Suppressor macrophage (primary cell): ENCODE measurements around the gene ACSL5.
"Not testable (repeated sequence)": the region's sequence is repeated elsewhere in the genome, so short reads cannot be mapped to it uniquely, and the experiment has no call there.

ENCODE experiments used
- DNase-seq, 4 experiments: peaks; one replicate each; pipeline ENCODE4 v3.0.0-alpha.2; 2020 to 2022

Gene ACSL5

DNA sequence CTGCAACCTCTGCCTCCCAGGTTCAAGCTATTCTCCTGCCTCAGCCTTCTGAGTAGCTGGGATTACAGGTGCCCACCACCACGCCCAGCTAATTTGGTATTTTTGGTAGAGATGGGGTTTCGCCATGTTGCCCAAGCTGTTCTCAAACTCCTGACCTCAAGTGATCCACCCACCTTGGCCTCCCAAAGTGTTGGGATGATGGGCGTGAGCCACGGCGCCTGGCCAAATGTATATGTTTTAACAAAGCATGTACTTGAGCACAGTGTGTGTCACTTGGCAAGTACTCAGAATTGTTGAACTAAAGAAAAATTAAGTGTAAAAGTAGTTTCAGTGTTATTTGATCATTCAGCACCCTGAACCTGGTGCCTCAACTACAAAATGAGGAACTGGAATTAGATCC, 90.2 kb downstream of the ACSL5 start:
- DNase-seq, result not testable (repeated sequence)

DNA sequence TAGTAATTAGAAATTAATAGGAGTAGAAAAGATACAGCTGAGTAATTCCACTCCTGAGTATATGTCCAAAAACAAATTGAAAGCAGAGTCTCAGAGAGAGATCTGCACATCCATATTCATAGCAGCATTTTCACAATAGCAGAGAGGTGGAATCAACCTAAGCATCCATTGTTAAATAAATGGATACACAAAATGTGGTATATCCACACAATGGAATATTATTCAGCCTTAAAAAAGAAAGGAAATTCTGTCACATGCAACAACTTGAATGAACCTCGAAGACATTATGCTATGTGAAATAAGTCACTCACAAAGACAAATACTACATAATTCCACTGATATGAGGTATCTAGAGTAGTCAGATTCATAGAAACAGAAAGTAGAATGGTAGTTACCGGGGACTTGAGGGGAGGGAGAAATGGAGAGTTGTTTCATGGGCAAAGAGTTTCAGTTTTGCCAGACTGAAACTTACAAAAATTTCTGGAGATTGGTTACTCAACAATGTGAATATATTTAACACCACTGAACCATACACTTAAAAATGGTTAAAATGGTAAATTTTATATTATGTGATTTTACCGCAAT, 91.5 kb downstream of the ACSL5 start:
- DNase-seq, result no peak

DNA sequence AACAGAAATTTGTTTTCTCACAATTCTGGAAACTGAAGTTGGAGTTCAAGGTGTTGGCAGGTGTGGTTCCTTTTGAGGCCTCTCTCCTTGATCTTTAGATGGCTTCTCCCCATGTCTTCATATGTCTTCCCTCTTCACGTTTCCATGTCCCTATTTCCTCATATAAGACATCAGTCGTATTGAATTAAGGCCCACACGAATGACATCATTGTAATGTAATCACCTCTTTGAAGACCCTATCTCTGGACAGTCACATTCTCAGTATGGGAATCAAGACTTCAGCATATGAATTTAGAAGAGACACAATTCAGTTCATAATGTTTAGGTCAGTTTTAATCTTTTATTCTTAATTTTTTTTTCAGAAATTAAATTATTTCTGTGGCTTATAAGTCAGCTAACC, 92.9 kb downstream of the ACSL5 start:
- no peak for DNase-seq

DNA sequence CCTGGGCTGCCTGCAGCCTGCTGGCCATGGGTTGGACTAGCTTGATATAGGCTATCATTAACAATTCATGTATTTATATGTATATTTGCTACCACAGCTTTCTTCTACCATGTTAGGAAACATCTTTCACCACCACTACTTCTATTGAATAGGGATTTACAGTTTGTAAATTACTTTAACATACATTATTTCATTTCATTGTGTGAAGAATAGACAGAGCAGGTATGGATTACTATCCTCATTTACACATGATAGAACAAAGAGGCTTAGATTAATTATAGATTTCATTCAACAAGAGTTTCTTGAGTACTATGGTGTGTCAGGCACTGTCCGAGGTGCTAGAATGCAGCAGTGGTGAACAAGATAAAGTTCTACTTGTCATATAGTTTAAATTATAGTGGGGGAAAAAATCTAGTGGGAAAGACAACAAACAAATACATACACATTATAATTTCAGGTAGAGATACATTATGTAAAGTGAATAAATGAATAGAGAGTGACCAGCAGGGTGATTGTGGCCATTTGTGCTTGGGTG, 93.7 kb downstream of the ACSL5 start:
- DNase-seq, result no peak

DNA sequence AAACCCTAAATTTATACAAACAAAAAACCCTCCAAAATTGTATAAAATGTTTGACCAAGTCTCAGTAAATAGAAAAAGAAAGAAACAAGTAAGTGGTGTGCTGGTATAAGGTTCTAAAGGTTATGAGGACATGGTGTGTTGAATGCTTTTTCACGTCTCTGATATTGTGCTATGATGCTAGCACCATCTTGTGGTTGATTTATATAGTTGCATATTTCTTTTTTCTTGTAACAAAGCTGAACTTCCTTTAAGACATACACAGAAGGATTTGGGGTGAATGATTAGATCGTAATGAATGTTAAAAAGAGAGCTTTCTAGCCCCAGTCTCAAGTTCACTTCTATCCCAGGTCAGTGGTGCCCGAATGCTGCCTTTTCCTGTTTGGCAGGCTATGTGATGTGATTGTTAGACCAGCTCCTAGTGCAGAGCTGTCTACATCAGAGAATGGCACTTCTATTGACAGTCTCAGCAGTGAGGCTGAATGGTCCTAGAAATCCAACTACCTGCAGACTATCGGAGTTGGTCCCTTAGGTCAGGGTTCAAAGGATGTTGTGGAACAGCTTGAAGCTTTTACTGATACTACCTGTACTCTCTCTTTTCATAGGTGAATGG, 98.1 kb downstream of the ACSL5 start:
- peak in 3 of 4 experiments; percentile 36 to 68 (median 60) for DNase-seq

DNA sequence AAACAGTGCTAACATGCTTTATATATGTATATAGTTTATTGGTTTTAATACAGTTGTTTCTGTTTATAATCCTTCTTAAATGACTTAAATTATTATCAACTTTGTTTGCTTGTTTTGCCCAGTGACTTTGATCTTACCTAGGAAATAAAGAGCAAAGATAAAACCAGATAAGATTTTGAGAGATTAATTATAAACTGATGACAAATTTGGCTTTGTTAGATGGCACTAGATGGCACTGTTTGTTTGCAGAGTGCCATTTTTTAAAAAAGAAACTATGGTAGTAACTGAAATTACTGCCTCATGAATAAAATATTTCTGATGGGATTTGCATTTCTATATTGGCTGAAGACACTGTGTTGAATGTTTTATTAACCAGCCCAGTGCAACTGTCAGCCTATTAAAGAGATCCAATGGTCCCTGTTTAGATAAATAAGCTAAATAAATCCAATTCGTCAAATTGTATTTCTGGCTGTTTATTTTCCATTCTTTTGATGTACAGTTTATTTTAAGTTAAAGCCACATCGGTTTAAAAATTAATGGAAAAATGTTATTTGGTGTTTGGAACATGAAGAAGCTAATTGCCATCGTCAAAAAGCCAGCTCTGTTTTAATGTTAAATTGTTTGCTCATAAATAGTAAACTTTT, 101.8 kb downstream of the ACSL5 start:
- peak in 2 of 4 experiments; percentile 15 to 16 for DNase-seq
